HFFc6 (cell line): ENCODE measurements around the gene ZSCAN25. TPM values are rescaled to one million over a fixed set of nuclear protein-coding genes. Genes with fewer than 3 reads are reported as not detected.
A peak's percentile ranks its signal among the peaks of the same experiment; 100 is the strongest.
"Not testable (repeated sequence)": the region's sequence is repeated elsewhere in the genome, so short reads cannot be mapped to it uniquely, and the experiment has no call there.

ENCODE experiments used
- DNase-seq: peaks from one replicate; pipeline ENCODE4 v3.0.0-alpha.2; 2018
- H3K27ac Mint-ChIP-seq: 2 replicates; pipeline ENCODE4 v1.8.0; 2020; ENCODE audit warnings: mild to moderate bottlenecking, mixed read lengths
- H3K27me3 Mint-ChIP-seq: 2 replicates; pipeline ENCODE4 v1.8.0; 2021; ENCODE audit warnings: mild to moderate bottlenecking, moderate library complexity, mixed read lengths; ENCODE audit not compliant: insufficient read depth
- H3K36me3 Mint-ChIP-seq: 2 replicates; pipeline ENCODE4 v1.8.0; 2021; ENCODE audit warnings: low read depth, mixed read lengths
- H3K4me1 Mint-ChIP-seq: 2 replicates; pipeline ENCODE4 v1.8.0; 2020; ENCODE audit warnings: low read depth, mixed read lengths
- H3K4me3 Mint-ChIP-seq: 2 replicates; pipeline ENCODE4 v1.8.0; 2020; ENCODE audit warnings: mild to moderate bottlenecking, moderate library complexity, mixed read lengths
- H3K9me3 Mint-ChIP-seq: 2 replicates; pipeline ENCODE4 v1.8.0; 2020; ENCODE audit warnings: mild to moderate bottlenecking, mixed read lengths
- total RNA-seq, 6 experiments: library from RNA; stranded (reverse); fragmentation: NEBNext Ultra II Directional; extraction: Animal tissue kit (Norgen Biotek cat#: 25700); gene quantifications; 2 replicates in 1 of 6; 3 replicates in 5 of 6; pipeline ENCODE4 v1.2.3, GENCODE V29; 2021
- TF ChIP-seq, protein P1 (sequence below): fragments of 200-600 bp; sonication (generic); IDR thresholded peaks from 2 replicates; pipeline ENCODE4 v1.5.0; 2021; ENCODE audit warnings: antibody characterized with exemption, mild to moderate bottlenecking

ZSCAN25 gene
- total RNA-seq, 6 experiments from 2014 or later = 9.3 to 12.6 (median 9.9) TPM

DNA sequence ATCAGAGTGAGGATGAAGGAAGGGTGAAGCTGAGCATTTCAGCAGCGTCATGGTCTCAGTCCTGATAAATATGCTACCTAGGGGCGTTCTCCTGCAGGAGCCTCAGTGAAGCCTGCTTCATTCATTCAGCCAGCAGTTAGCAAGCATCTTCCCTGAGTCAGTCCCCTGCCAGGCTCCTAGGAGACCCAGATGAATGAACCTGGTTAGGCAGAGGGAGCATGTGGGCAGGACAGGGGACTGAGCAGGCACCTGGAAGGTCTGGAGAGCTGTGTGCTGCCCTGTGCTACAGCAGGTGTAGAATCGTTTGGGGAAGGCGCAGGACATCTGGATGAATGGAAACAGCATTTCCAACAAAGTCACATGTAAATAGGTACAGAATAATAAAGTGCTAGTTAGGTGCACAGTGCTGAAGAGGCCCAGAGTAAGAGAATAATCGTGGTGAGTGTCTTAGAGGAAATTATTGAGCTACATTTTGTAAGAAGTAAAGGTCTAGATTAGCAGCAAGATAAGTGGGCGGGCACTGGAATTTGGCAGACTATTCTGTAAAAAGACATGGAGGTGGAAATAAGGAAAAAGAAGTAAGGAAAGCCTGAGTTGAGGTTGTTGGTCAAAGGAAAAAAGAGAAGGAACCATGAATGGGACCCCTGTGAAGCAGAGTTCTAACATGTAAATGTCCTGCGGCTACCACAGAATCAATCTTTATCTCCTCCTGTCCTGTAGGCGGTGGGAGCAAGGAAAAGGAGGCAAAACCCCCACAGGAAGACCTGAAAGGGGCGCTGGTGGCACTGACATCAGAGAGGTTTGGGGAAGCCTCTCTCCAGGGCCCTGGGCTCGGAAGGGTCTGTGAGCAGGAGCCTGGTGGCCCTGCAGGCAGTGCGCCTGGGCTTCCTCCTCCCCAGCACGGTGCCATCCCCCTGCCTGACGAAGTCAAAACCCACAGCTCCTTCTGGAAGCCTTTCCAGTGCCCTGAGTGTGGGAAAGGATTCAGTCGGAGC lies 12.0 kb downstream of the ZSCAN25 start:
- Mint-ChIP-seq H3K9me3 (no peaks in the 10 kb centered on the region), H3K27ac (no peak overlapping the region), H3K4me1 (peaks cover 1% of the 10 kb centered on the region), H3K36me3 (peaks cover 42% of the 10 kb centered on the region), H3K4me3 (no peak overlapping the region), H3K27me3 (no peaks in the 10 kb centered on the region; the same call in 1 of the 2 replicates)
- TF ChIP-seq, protein P1, sequence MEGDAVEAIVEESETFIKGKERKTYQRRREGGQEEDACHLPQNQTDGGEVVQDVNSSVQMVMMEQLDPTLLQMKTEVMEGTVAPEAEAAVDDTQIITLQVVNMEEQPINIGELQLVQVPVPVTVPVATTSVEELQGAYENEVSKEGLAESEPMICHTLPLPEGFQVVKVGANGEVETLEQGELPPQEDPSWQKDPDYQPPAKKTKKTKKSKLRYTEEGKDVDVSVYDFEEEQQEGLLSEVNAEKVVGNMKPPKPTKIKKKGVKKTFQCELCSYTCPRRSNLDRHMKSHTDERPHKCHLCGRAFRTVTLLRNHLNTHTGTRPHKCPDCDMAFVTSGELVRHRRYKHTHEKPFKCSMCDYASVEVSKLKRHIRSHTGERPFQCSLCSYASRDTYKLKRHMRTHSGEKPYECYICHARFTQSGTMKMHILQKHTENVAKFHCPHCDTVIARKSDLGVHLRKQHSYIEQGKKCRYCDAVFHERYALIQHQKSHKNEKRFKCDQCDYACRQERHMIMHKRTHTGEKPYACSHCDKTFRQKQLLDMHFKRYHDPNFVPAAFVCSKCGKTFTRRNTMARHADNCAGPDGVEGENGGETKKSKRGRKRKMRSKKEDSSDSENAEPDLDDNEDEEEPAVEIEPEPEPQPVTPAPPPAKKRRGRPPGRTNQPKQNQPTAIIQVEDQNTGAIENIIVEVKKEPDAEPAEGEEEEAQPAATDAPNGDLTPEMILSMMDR = no peak
- DNase-seq = no peak

DNA sequence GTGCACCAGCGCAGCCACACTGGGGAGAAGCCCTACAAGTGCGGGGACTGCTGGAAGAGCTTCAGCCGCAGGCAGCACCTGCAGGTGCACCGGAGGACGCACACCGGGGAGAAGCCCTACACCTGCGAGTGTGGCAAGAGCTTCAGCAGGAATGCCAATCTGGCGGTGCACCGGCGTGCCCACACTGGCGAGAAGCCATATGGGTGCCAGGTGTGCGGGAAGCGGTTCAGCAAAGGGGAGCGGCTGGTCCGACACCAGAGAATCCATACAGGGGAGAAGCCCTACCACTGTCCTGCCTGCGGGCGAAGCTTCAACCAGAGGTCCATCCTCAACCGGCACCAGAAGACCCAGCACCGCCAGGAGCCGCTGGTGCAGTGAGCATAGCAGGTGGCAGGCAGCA lies 12.9 kb downstream of the ZSCAN25 start:
- TF ChIP-seq, protein P1 = no peak
- no peaks in the 10 kb centered on the region; the same call in 1 of the 2 replicates for H3K27me3 Mint-ChIP-seq
- no peaks in the 10 kb centered on the region for H3K9me3 Mint-ChIP-seq
- H3K36me3 Mint-ChIP-seq = peaks cover 39% of the 10 kb centered on the region
- no peak overlapping the region for H3K27ac Mint-ChIP-seq
- no peak for DNase-seq
- H3K4me1 Mint-ChIP-seq = no peaks in the 10 kb centered on the region
- H3K4me3 Mint-ChIP-seq = no peak overlapping the region

DNA sequence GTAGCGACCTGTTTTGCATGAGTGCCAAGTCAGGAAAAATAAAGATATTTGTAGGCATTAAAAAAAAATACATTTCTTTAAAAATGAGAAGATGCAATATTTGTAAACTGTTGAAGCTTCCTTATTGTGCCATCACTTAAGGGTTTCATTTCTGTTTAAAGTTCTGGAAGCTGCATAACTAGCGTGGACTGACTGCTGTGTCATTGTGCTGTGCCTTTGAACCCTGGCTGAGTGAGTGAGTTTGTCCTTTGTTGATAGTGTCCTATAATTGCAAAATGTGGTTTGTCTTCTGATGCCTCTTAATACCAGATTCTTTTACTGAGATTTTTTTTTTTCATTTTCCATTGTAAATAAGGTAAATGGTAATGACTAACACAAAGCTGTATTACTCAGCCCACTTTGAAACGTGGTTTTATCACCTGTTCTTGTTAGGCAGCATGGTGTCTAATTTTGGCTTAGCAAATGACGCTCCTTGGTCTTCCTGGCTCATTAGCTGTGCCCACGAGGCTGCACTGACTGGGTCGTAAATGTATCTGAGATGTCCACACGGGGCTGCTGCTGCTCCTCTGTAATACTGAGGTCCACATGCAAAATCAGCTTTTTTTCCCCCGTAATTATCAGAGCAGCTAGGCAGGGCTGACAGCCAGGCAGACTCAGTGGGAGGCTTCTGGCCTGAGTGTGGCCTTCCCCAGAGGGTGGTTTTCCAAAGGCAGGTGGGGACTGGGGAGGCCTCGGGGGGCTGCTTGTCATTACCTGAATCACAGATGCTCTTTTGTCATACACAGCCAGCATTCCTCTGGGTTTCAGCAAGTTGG lies 14.8 kb downstream of the ZSCAN25 start:
- Mint-ChIP-seq H3K27me3 (no peaks in the 10 kb centered on the region; the same call in 1 of the 2 replicates), H3K4me3 (no peak overlapping the region), H3K27ac (no peak overlapping the region), H3K36me3 (peaks cover 22% of the 10 kb centered on the region), H3K4me1 (no peaks in the 10 kb centered on the region), H3K9me3 (no peaks in the 10 kb centered on the region)
- no peak for DNase-seq
- TF ChIP-seq, protein P1 = peak; percentile 32; the same call in 1 of the 2 replicates

DNA sequence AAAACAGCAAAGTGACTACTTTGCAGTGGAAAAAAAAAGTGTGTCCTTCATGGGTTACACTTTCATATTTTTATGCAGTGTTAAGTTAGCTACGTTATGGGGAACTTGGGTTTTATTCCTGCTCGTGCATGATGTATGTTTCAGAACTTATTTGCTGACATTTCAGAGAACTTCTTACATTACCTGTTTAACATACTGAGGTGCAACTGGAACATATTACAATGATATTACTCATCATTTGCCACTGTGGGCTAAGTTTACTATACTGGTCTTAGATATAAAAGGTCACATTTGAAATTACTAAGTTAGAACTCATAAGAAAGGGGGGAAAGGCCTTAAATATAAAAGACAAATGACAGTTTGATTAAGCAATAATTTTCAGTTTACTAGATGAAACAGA lies 20.7 kb downstream of the ZSCAN25 start:
- not testable (repeated sequence) for H3K27ac Mint-ChIP-seq, H3K36me3 Mint-ChIP-seq, H3K4me1 Mint-ChIP-seq, H3K9me3 Mint-ChIP-seq, DNase-seq, H3K4me3 Mint-ChIP-seq, H3K27me3 Mint-ChIP-seq

DNA sequence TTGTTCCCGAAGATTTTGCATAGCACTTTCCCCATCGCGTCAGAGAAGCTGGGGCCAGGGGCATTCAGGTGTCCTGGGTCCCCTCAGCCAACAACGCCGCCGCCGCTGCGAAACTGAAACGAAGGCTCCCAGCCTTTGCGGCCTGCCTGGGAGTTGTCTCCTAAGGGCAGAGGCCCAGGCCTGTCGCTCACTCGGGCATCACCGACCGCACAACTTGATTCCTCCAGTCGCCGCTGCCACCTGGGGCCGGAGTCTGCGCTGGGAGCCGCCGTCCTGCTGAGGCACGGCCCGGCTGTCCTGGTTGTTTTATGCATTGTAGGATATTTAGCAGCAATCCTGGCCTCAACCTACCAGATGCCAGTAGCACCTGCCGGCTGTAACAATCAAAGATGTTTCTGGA lies 22.0 kb downstream of the ZSCAN25 start:
- TF ChIP-seq, protein P1 = no peak
- Mint-ChIP-seq H3K27ac (no peak overlapping the region), H3K4me1 (peaks cover 7% of the 10 kb centered on the region; the same call in 1 of the 2 replicates), H3K9me3 (no peaks in the 10 kb centered on the region), H3K27me3 (no peaks in the 10 kb centered on the region; the same call in 1 of the 2 replicates), H3K36me3 (no peaks in the 10 kb centered on the region; the same call in 1 of the 2 replicates), H3K4me3 (no peak overlapping the region)
- no peak for DNase-seq
